GM19452 (cell line): Measurements from ENCODE around the gene LIN9.
"Not testable (repeated sequence)": the region's sequence is repeated elsewhere in the genome, so short reads cannot be mapped to it uniquely, and the experiment has no call there.

Experiments used
- ATAC-seq: cut with Tn5 transposase; IDR thresholded peaks from one replicate; pipeline ENCODE4 v1.9.1; 2021; ENCODE audit not compliant: unreplicated experiment

Gene LIN9

GRCh38 chr1:226216056-226216455, 92.9 kb downstream of the LIN9 start:
- no peak for ATAC-seq

GRCh38 chr1:226215239-226215638, 93.7 kb downstream of the LIN9 start:
- no peak for ATAC-seq

- ATAC-seq, result no peak
Measured at GRCh38 chr1:226212545-226212944, 96.4 kb downstream of the LIN9 start.

GRCh38 chr1:226211181-226211821, 97.7 kb downstream of the LIN9 start:
- no peak for ATAC-seq

GRCh38 chr1:226210571-226211176, 98.3 kb downstream of the LIN9 start:
- no peak for ATAC-seq

- ATAC-seq, result no peak
Measured at GRCh38 chr1:226209307-226210059, 99.5 kb downstream of the LIN9 start.

GRCh38 chr1:226207048-226207447, 101.9 kb downstream of the LIN9 start:
- no peak for ATAC-seq

- no peak for ATAC-seq
Measured at GRCh38 chr1:226204198-226204597, 104.8 kb downstream of the LIN9 start.

GRCh38 chr1:226203655-226204054, 105.3 kb downstream of the LIN9 start:
- no peak for ATAC-seq

GRCh38 chr1:226203240-226203639, 105.7 kb downstream of the LIN9 start:
- ATAC-seq, result no peak

- ATAC-seq, result not testable (repeated sequence)
Measured at GRCh38 chr1:226202666-226203065, 106.3 kb downstream of the LIN9 start.

- no peak for ATAC-seq
Measured at GRCh38 chr1:226202246-226202645, 106.7 kb downstream of the LIN9 start.

- no peak for ATAC-seq
Measured at GRCh38 chr1:226201029-226201593, 107.9 kb downstream of the LIN9 start.

GRCh38 chr1:226199971-226200370, 109.0 kb downstream of the LIN9 start:
- ATAC-seq, result no peak

GRCh38 chr1:226195144-226195543, 113.8 kb downstream of the LIN9 start:
- no peak for ATAC-seq

- ATAC-seq, result no peak
Measured at GRCh38 chr1:226187380-226187779, 121.6 kb downstream of the LIN9 start.

GRCh38 chr1:226187019-226187322, 122.0 kb downstream of the LIN9 start:
- ATAC-seq, result no peak

- ATAC-seq, result peak; percentile 93
Measured at GRCh38 chr1:226186124-226187018, 122.6 kb downstream of the LIN9 start, which contains the start of gene ACBD3. ACBD3 (minus strand) TSS chr1:226186741; CDS start chr1:226186675, 66 bp downstream.

- ATAC-seq, result no peak
Measured at GRCh38 chr1:226185141-226186036, 123.6 kb downstream of the LIN9 start.
